NK-92 (cell line): ENCODE results near the gene RPL15.

ENCODE experiments used
- DNase-seq: peaks from one replicate; lab custom pipeline; 2025; ENCODE audit not compliant: unreplicated experiment; lab: John Stamatoyannopoulos, UW

Gene RPL15

GRCh38 chr3:23959135-23959900 is 42.4 kb downstream of the RPL15 start:
- no peak for DNase-seq

GRCh38 chr3:23960649-23961048 is 43.7 kb downstream of the RPL15 start:
- no peak for DNase-seq

- no peak for DNase-seq
Observed at GRCh38 chr3:23961066-23961465, 44.1 kb downstream of the RPL15 start.

- DNase-seq: no peak
Observed at GRCh38 chr3:23961913-23962312, 45.0 kb downstream of the RPL15 start.

GRCh38 chr3:23964537-23965235 is 47.8 kb downstream of the RPL15 start:
- DNase-seq: no peak

GRCh38 chr3:23966328-23966727 is 49.4 kb downstream of the RPL15 start:
- DNase-seq: no peak

- no peak for DNase-seq
Observed at GRCh38 chr3:23968463-23969184, 51.7 kb downstream of the RPL15 start.

- DNase-seq: no peak
Observed at GRCh38 chr3:23969393-23969792, 52.5 kb downstream of the RPL15 start.
